H1 (cell line): Measurements from ENCODE around the gene ARHGEF40.

Source experiments
- EZH2 ChIP-seq: fragments of 200-600 bp; sonication (generic); IDR thresholded peaks from 2 replicates; pipeline ENCODE4 v1.7.1; 2012; ENCODE audit warnings: low read depth, mild to moderate bottlenecking, moderate library complexity, low read length, inconsistent platforms; ENCODE audit not compliant: severe bottlenecking
- KDM5A ChIP-seq: fragments of 200-600 bp; IDR thresholded peaks from 2 replicates; pipeline ENCODE4 v1.7.1; 2012; ENCODE audit warnings: mild to moderate bottlenecking, low read length, inconsistent platforms, mixed read lengths
- NRF1 ChIP-seq: IDR thresholded peaks from 2 replicates; pipeline ENCODE4 v1.6.1; 2011; ENCODE audit warnings: mild to moderate bottlenecking, low read depth, low read length, improper control_type of control experiment
- TF ChIP-seq, protein P1 (sequence below), 3 experiments: IDR thresholded peaks; 1 replicate in 2 of 3; 2 replicates in 1 of 3; pipeline versions ENCODE4 v1.5.1 to v1.6.1; 2011; ENCODE audit warnings: low read length in 3 of 3, mild to moderate bottlenecking in 3 of 3, inconsistent platforms in 2 of 3, low read depth in 1 of 3, moderate library complexity in 1 of 3; ENCODE audit not compliant: insufficient read depth in 1 of 3; ENCODE audit errors: control extremely low read depth in 1 of 3
- TF ChIP-seq, protein P2 (sequence below): IDR thresholded peaks from 2 replicates; pipeline ENCODE4 v1.6.1; 2012; ENCODE audit warnings: inconsistent platforms

DNA sequence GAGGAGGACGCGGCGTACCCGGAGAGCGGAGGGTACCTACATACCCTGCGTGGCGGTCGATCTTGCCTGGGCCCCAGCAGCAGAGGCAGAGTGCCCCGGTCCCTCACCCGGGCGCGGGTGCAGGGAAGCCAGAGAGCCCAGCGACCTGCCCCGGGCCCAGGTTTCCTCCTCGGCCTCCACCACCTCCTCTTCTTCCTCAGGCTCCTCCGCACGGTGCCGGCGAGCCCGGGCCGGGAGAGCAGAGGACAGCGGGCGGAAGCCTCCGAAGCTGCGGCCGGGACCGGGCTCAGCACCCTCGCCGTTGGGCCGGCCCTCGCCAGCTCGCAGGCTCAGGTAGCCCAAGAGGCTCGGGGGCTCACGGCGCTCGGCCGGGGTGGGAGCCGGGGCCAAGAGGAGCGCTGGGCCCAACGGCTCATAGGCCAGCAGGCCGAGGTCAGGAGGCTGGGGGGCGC is 21.7 kb downstream of the ARHGEF40 start:
- no peak for TF ChIP-seq EZH2
- TF ChIP-seq, protein P1, sequence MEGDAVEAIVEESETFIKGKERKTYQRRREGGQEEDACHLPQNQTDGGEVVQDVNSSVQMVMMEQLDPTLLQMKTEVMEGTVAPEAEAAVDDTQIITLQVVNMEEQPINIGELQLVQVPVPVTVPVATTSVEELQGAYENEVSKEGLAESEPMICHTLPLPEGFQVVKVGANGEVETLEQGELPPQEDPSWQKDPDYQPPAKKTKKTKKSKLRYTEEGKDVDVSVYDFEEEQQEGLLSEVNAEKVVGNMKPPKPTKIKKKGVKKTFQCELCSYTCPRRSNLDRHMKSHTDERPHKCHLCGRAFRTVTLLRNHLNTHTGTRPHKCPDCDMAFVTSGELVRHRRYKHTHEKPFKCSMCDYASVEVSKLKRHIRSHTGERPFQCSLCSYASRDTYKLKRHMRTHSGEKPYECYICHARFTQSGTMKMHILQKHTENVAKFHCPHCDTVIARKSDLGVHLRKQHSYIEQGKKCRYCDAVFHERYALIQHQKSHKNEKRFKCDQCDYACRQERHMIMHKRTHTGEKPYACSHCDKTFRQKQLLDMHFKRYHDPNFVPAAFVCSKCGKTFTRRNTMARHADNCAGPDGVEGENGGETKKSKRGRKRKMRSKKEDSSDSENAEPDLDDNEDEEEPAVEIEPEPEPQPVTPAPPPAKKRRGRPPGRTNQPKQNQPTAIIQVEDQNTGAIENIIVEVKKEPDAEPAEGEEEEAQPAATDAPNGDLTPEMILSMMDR (IDR thresholded peaks at IDR 0.05; ENCODE audit: control extremely low read depth in 1 of 3, insufficient read depth in 1 of 3, low read depth in 1 of 3, low read length in 3 of 3), result no peak
- no peak for TF ChIP-seq NRF1
- TF ChIP-seq KDM5A, result no peak
- TF ChIP-seq, protein P2, sequence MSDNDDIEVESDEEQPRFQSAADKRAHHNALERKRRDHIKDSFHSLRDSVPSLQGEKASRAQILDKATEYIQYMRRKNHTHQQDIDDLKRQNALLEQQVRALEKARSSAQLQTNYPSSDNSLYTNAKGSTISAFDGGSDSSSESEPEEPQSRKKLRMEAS, result no peak
